Astrocyte (in vitro differentiated cells and primary cell): ENCODE results near the gene DLGAP1. TPM values are rescaled to one million over a fixed set of nuclear protein-coding genes. Genes with fewer than 3 reads are reported as not detected.

Source experiments
- DNase-seq: peaks from one replicate; pipeline ENCODE4 v3.0.0-alpha.2; 2010; ENCODE audit warnings: low read depth
- FAIRE-seq: peaks from 2 replicates; lab custom pipeline; 2011; peaks lifted over from hg19 to GRCh38; lab: Jason Lieb, UNC
- H2AFZ ChIP-seq: 2 replicates; pipeline ENCODE4 v1.6.0; 2012; ENCODE audit warnings: low read depth, low read length, inconsistent platforms
- H3K27ac ChIP-seq: 2 replicates; pipeline ENCODE4 v1.5.1; 2011; ENCODE audit warnings: low read depth, low read length, inconsistent platforms
- H3K27me3 ChIP-seq: 2 replicates; pipeline ENCODE4 v1.6.0; 2011; ENCODE audit warnings: low read length, inconsistent platforms; ENCODE audit not compliant: insufficient read depth
- H3K36me3 ChIP-seq: 2 replicates; pipeline ENCODE4 v1.5.1; 2011; ENCODE audit warnings: low read length, inconsistent platforms; ENCODE audit not compliant: insufficient read depth
- H3K4me1 ChIP-seq: 2 replicates; pipeline ENCODE4 v1.5.1; 2011; ENCODE audit warnings: low read length, inconsistent platforms; ENCODE audit not compliant: insufficient read depth
- H3K4me2 ChIP-seq: 2 replicates; pipeline ENCODE4 v1.6.0; 2012; ENCODE audit warnings: low read length, inconsistent platforms
- H3K4me3 ChIP-seq: 2 replicates; pipeline ENCODE4 v1.5.1; 2011; ENCODE audit warnings: low read depth, mild to moderate bottlenecking, low read length, inconsistent platforms; ENCODE audit not compliant: insufficient read depth
- H3K79me2 ChIP-seq: 2 replicates; pipeline ENCODE4 v1.6.0; 2012; ENCODE audit warnings: mild to moderate bottlenecking, low read length, inconsistent platforms; ENCODE audit not compliant: insufficient read depth
- H3K9ac ChIP-seq: 2 replicates; pipeline ENCODE4 v1.6.0; 2012; ENCODE audit warnings: mild to moderate bottlenecking, low read length, inconsistent platforms
- H3K9me3 ChIP-seq: 2 replicates; pipeline ENCODE4 v1.5.1; 2012; ENCODE audit warnings: low read depth, mild to moderate bottlenecking, low read length, inconsistent platforms; ENCODE audit not compliant: insufficient read depth
- H4K20me1 ChIP-seq: 2 replicates; pipeline ENCODE4 v1.6.0; 2012; ENCODE audit warnings: low read length, inconsistent platforms; ENCODE audit not compliant: insufficient read depth
- H3K27ac Mint-ChIP-seq: one replicate; pipeline ENCODE4 v1.8.0; 2021; ENCODE audit warnings: mild to moderate bottlenecking, mixed read lengths; ENCODE audit not compliant: unreplicated experiment
- H3K27me3 Mint-ChIP-seq: one replicate; pipeline ENCODE4 v1.8.0; 2021; ENCODE audit warnings: low read depth, mixed read lengths; ENCODE audit not compliant: unreplicated experiment
- H3K36me3 Mint-ChIP-seq: one replicate; pipeline ENCODE4 v1.8.0; 2021; ENCODE audit warnings: low read depth, mixed read lengths; ENCODE audit not compliant: unreplicated experiment
- H3K4me1 Mint-ChIP-seq: one replicate; pipeline ENCODE4 v1.8.0; 2021; ENCODE audit warnings: low read depth, mixed read lengths; ENCODE audit not compliant: unreplicated experiment
- H3K4me3 Mint-ChIP-seq: one replicate; pipeline ENCODE4 v1.8.0; 2021; ENCODE audit warnings: mild to moderate bottlenecking, moderate library complexity, mixed read lengths; ENCODE audit not compliant: unreplicated experiment
- H3K9me3 Mint-ChIP-seq: one replicate; pipeline ENCODE4 v1.8.0; 2021; ENCODE audit warnings: mild to moderate bottlenecking, mixed read lengths; ENCODE audit not compliant: unreplicated experiment
- CTCF ChIP-seq: IDR thresholded peaks from 2 replicates; pipeline ENCODE4 v1.5.1; 2011; ENCODE audit warnings: low read depth, mild to moderate bottlenecking, inconsistent platforms, low read length, moderate library complexity; ENCODE audit not compliant: insufficient read depth
- EZH2 ChIP-seq: IDR thresholded peaks from 2 replicates; pipeline ENCODE4 v1.6.1; 2012; ENCODE audit warnings: mild to moderate bottlenecking, low read length, inconsistent platforms; ENCODE audit not compliant: insufficient read depth
- total RNA-seq: library from RNA; stranded (reverse); gene quantifications from 2 replicates; pipeline ENCODE4 v1.2.1, GENCODE V29; 2021

DLGAP1 gene
- total RNA-seq, 1 donor from 2014 or later, result 2.3 TPM

- H3K4me3 Mint-ChIP-seq, result no peak overlapping the region
- FAIRE-seq, result no peak
Measured at GRCh38 chr18:4403836-4404235, 51.3 kb downstream of the DLGAP1 start.

GRCh38 chr18:4400911-4401310 is 54.2 kb downstream of the DLGAP1 start:
- no peaks in the 10 kb centered on the region for H3K9me3 Mint-ChIP-seq
- TF ChIP-seq EZH2, result no peak
- TF ChIP-seq CTCF, result no peak
- no peaks in the 10 kb centered on the region for H3K27me3 ChIP-seq
- H3K4me2 ChIP-seq, result no peak overlapping the region
- H3K79me2 ChIP-seq, result no peaks in the 10 kb centered on the region
- DNase-seq (no peak), FAIRE-seq (no peak)
- H3K27ac Mint-ChIP-seq, result no peak overlapping the region
- H3K4me1 ChIP-seq, result no peaks in the 10 kb centered on the region
- no peaks in the 10 kb centered on the region for H3K36me3 ChIP-seq
- no peaks in the 10 kb centered on the region for H3K27me3 Mint-ChIP-seq
- no peak overlapping the region for H2AFZ ChIP-seq
- no peaks in the 10 kb centered on the region for H3K36me3 Mint-ChIP-seq
- H3K4me3 ChIP-seq, result no peak overlapping the region
- no peaks in the 10 kb centered on the region for H4K20me1 ChIP-seq
- H3K9me3 ChIP-seq, result no peaks in the 10 kb centered on the region
- no peak overlapping the region for H3K27ac ChIP-seq
- H3K4me1 Mint-ChIP-seq, result no peaks in the 10 kb centered on the region
- no peak overlapping the region for H3K9ac ChIP-seq
- H3K4me3 Mint-ChIP-seq, result no peak overlapping the region

More at GRCh38 chr18:4403836-4404235, 51.3 kb downstream of the DLGAP1 start:
- no peak overlapping the region for H3K9ac ChIP-seq
- H3K36me3 ChIP-seq, result no peaks in the 10 kb centered on the region
- no peaks in the 10 kb centered on the region for H3K9me3 ChIP-seq
- H4K20me1 ChIP-seq, result no peaks in the 10 kb centered on the region
- no peaks in the 10 kb centered on the region for H3K27me3 ChIP-seq
- Mint-ChIP-seq H3K27me3 (no peaks in the 10 kb centered on the region), H3K27ac (no peak overlapping the region), H3K36me3 (no peaks in the 10 kb centered on the region), H3K4me1 (no peaks in the 10 kb centered on the region), H3K9me3 (no peaks in the 10 kb centered on the region)
- TF ChIP-seq CTCF (no peak), EZH2 (no peak)
- DNase-seq, result no peak
- H2AFZ ChIP-seq, result no peak overlapping the region
- no peak overlapping the region for H3K27ac ChIP-seq
- H3K79me2 ChIP-seq, result no peaks in the 10 kb centered on the region
- H3K4me1 ChIP-seq, result no peaks in the 10 kb centered on the region
- no peak overlapping the region for H3K4me2 ChIP-seq
- H3K4me3 ChIP-seq, result no peak overlapping the region

DNA sequence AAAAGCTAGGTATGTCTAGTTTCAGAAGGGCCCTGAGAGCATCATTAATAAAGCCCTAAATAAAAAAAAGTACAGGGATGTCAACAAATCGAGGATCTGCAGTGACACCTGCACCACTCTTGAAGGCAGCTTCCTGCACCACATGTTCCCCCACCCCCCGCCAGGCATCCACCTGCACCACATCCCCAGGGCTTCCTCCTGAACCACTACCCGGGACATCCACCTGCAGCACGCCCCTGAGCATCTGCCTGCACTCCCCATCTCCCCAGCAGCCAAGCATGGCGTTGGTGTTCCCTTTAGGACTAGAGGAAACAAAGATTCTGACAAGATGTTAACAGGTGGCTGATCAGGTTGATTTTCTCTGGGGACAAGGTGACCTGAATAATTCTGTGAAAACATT is 55.2 kb downstream of the DLGAP1 start:
- Histone ChIP-seq H3K9ac (no peak overlapping the region), H2AFZ (no peak overlapping the region), H3K4me1 (no peaks in the 10 kb centered on the region), H4K20me1 (no peaks in the 10 kb centered on the region), H3K27me3 (no peaks in the 10 kb centered on the region), H3K4me3 (no peak overlapping the region), H3K27ac (no peak overlapping the region), H3K9me3 (no peaks in the 10 kb centered on the region), H3K4me2 (no peak overlapping the region), H3K79me2 (no peaks in the 10 kb centered on the region), H3K36me3 (no peaks in the 10 kb centered on the region)
- Mint-ChIP-seq H3K27ac (no peak overlapping the region), H3K27me3 (no peaks in the 10 kb centered on the region), H3K4me1 (no peaks in the 10 kb centered on the region), H3K36me3 (no peaks in the 10 kb centered on the region), H3K9me3 (no peaks in the 10 kb centered on the region), H3K4me3 (no peak overlapping the region)
- TF ChIP-seq EZH2, result no peak
- no peak for TF ChIP-seq CTCF
- FAIRE-seq (no peak), DNase-seq (no peak)
